DND-41 (cell line): ENCODE results near the gene BMP5.

Source experiments
- EZH2 ChIP-seq: IDR thresholded peaks from 3 replicates; pipeline ENCODE4 v1.6.1; 2012; ENCODE audit warnings: borderline replicate concordance, low read depth, mild to moderate bottlenecking, moderate library complexity, low read length, inconsistent platforms; ENCODE audit not compliant: severe bottlenecking
- TF ChIP-seq, protein P1 (sequence below): IDR thresholded peaks from 2 replicates; pipeline ENCODE4 v1.5.1; 2012; ENCODE audit warnings: borderline replicate concordance, low read length, moderate library complexity, mild to moderate bottlenecking; ENCODE audit not compliant: poor library complexity, severe bottlenecking; ENCODE audit errors: extremely low read depth

- TF ChIP-seq, protein P1, sequence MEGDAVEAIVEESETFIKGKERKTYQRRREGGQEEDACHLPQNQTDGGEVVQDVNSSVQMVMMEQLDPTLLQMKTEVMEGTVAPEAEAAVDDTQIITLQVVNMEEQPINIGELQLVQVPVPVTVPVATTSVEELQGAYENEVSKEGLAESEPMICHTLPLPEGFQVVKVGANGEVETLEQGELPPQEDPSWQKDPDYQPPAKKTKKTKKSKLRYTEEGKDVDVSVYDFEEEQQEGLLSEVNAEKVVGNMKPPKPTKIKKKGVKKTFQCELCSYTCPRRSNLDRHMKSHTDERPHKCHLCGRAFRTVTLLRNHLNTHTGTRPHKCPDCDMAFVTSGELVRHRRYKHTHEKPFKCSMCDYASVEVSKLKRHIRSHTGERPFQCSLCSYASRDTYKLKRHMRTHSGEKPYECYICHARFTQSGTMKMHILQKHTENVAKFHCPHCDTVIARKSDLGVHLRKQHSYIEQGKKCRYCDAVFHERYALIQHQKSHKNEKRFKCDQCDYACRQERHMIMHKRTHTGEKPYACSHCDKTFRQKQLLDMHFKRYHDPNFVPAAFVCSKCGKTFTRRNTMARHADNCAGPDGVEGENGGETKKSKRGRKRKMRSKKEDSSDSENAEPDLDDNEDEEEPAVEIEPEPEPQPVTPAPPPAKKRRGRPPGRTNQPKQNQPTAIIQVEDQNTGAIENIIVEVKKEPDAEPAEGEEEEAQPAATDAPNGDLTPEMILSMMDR, result no peak
- no peak for TF ChIP-seq EZH2
These were observed 42.5 kb upstream of the BMP5 start for GRCh38 chr6:55917751-55918415.
